SK-N-MC (cell line): ENCODE results near the gene ADCY9.

Experiments used
- DNase-seq: peaks from one replicate; pipeline ENCODE4 v3.0.0-alpha.2; 2011; ENCODE audit warnings: low read depth, low spot score
- H3K27ac ChIP-seq: fragments of 200-600 bp; sonication (generic); 2 replicates; pipeline ENCODE4 v1.5.1; 2016; ENCODE audit warnings: mixed run types
- H3K36me3 ChIP-seq: fragments of 200-600 bp; sonication (generic); 2 replicates; pipeline ENCODE4 v1.6.1; 2017; ENCODE audit warnings: antibody characterized with exemption, low read length, mixed read lengths; ENCODE audit not compliant: insufficient read depth
- H3K4me3 ChIP-seq: fragments of 200-600 bp; sonication (generic); 2 replicates; pipeline ENCODE4 v1.5.1; 2016
- H3K9ac ChIP-seq: fragments of 200-600 bp; sonication (generic); 2 replicates; pipeline ENCODE4 v1.8.0; 2017; ENCODE audit warnings: mixed run types, mixed read lengths; ENCODE audit not compliant: insufficient read length
- H3K9me3 ChIP-seq: fragments of 200-600 bp; sonication (generic); 2 replicates; pipeline ENCODE4 v1.6.1; 2017; ENCODE audit warnings: low read depth, mild to moderate bottlenecking, antibody characterized with exemption, low read length, moderate library complexity, mixed read lengths
- EZH2 ChIP-seq: fragments of 200-600 bp; sonication (generic); IDR thresholded peaks from one replicate; pipeline ENCODE4 v1.6.1; 2017; ENCODE audit warnings: antibody characterized with exemption
- FOXP2 ChIP-seq: optimal IDR thresholded peaks from 2 replicates; pipeline ENCODE3; 2011; ENCODE audit warnings: mild to moderate bottlenecking, moderate library complexity; ENCODE audit not compliant: insufficient read depth; ENCODE audit errors: extremely low read length, control extremely low read depth
- POLR2AphosphoS5 ChIP-seq: IDR thresholded peaks from 2 replicates; pipeline ENCODE4 v1.6.1; 2012; ENCODE audit warnings: mild to moderate bottlenecking, low read depth, low read length, borderline replicate concordance

ADCY9 gene

GRCh38 chr16:4147236-4147635, 31.0 kb upstream of the ADCY9 start:
- Histone ChIP-seq H3K9me3 (no peaks in the 10 kb centered on the region), H3K27ac (no peak overlapping the region), H3K9ac (no peak overlapping the region), H3K4me3 (no peak overlapping the region), H3K36me3 (no peaks in the 10 kb centered on the region)
- DNase-seq, result no peak
- TF ChIP-seq EZH2 (no peak), POLR2AphosphoS5 (no peak), FOXP2 (no peak)

- no peak overlapping the region for H3K27ac ChIP-seq
- TF ChIP-seq FOXP2 (no peak), POLR2AphosphoS5 (no peak)
- H3K9me3 ChIP-seq, result no peaks in the 10 kb centered on the region
- H3K4me3 ChIP-seq, result no peak overlapping the region
- H3K36me3 ChIP-seq, result no peaks in the 10 kb centered on the region
- no peak overlapping the region for H3K9ac ChIP-seq
- DNase-seq, result no peak
These were observed 26.0 kb upstream of the ADCY9 start for GRCh38 chr16:4142268-4142667.

- no peak for DNase-seq
- no peaks in the 10 kb centered on the region for H3K36me3 ChIP-seq
- H3K4me3 ChIP-seq, result no peak overlapping the region
- H3K27ac ChIP-seq, result no peak overlapping the region
- no peaks in the 10 kb centered on the region for H3K9me3 ChIP-seq
- H3K9ac ChIP-seq, result no peak overlapping the region
- TF ChIP-seq FOXP2 (no peak), POLR2AphosphoS5 (no peak), EZH2 (no peak)
These were observed 25.4 kb upstream of the ADCY9 start for GRCh38 chr16:4141604-4142003.

- TF ChIP-seq FOXP2, result no peak
- no peak for TF ChIP-seq EZH2
- no peak for TF ChIP-seq POLR2AphosphoS5
- H3K27ac ChIP-seq, result no peak overlapping the region
- DNase-seq, result no peak
- no peaks in the 10 kb centered on the region for H3K9me3 ChIP-seq
- H3K4me3 ChIP-seq, result no peak overlapping the region; the same call in 1 of the 2 replicates
- H3K36me3 ChIP-seq, result no peaks in the 10 kb centered on the region
- no peak overlapping the region for H3K9ac ChIP-seq
These were observed 24.4 kb upstream of the ADCY9 start for GRCh38 chr16:4140652-4141051.

- TF ChIP-seq EZH2 (no peak), FOXP2 (no peak), POLR2AphosphoS5 (no peak)
- no peak overlapping the region for H3K27ac ChIP-seq
- H3K36me3 ChIP-seq, result no peaks in the 10 kb centered on the region
- no peak overlapping the region for H3K9ac ChIP-seq
- no peak overlapping the region for H3K4me3 ChIP-seq
- no peaks in the 10 kb centered on the region for H3K9me3 ChIP-seq
- DNase-seq, result no peak
These were observed 23.7 kb upstream of the ADCY9 start for GRCh38 chr16:4139968-4140367.

- no peak overlapping the region for H3K9ac ChIP-seq
- no peaks in the 10 kb centered on the region for H3K9me3 ChIP-seq
- no peak overlapping the region for H3K4me3 ChIP-seq
- H3K27ac ChIP-seq, result no peak overlapping the region
- no peak for DNase-seq
- no peaks in the 10 kb centered on the region for H3K36me3 ChIP-seq
- TF ChIP-seq POLR2AphosphoS5, result no peak
These were observed 22.5 kb upstream of the ADCY9 start for GRCh38 chr16:4138713-4139112.

GRCh38 chr16:4137438-4137837, 21.2 kb upstream of the ADCY9 start:
- Histone ChIP-seq H3K9ac (no peak overlapping the region), H3K36me3 (no peaks in the 10 kb centered on the region), H3K9me3 (no peaks in the 10 kb centered on the region), H3K4me3 (no peak overlapping the region), H3K27ac (no peak overlapping the region)
- no peak for DNase-seq
- TF ChIP-seq EZH2 (no peak), POLR2AphosphoS5 (no peak), FOXP2 (no peak)

GRCh38 chr16:4136229-4136813, 20.1 kb upstream of the ADCY9 start:
- no peak for TF ChIP-seq EZH2
- TF ChIP-seq POLR2AphosphoS5, result no peak
- no peak for TF ChIP-seq FOXP2
- H3K27ac ChIP-seq, result no peak overlapping the region

GRCh38 chr16:4135537-4135936, 19.3 kb upstream of the ADCY9 start:
- Histone ChIP-seq H3K9me3 (no peaks in the 10 kb centered on the region), H3K36me3 (no peaks in the 10 kb centered on the region), H3K27ac (no peak overlapping the region), H3K9ac (no peak overlapping the region), H3K4me3 (no peak overlapping the region)
- TF ChIP-seq POLR2AphosphoS5 (no peak), FOXP2 (no peak), EZH2 (no peak)
- DNase-seq, result no peak

More at GRCh38 chr16:4136229-4136813, 20.1 kb upstream of the ADCY9 start:
- no peaks in the 10 kb centered on the region for H3K36me3 ChIP-seq
- DNase-seq, result no peak
- H3K4me3 ChIP-seq, result no peak overlapping the region
- H3K9ac ChIP-seq, result no peak overlapping the region
- H3K9me3 ChIP-seq, result no peaks in the 10 kb centered on the region
